Mucosa of gallbladder (tissue), 1 donor: ENCODE data around the gene TKTL1. TPM values are rescaled to one million over a fixed set of nuclear protein-coding genes. Genes with fewer than 3 reads are reported as not detected.

ENCODE experiments used
- DNase-seq: peaks from one replicate; pipeline ENCODE4 v3.0.0-alpha.2; 2020; ENCODE audit warnings: low spot score
- total RNA-seq: library from RNA; stranded (reverse); gene quantifications from one replicate; pipeline ENCODE4 v1.2.1, GENCODE V29; 2021
- donor health status: DM: no; HTN: no; CAD: no.

TKTL1 gene
- total RNA-seq, 1 donor from 2014 or later: not detected

DNA sequence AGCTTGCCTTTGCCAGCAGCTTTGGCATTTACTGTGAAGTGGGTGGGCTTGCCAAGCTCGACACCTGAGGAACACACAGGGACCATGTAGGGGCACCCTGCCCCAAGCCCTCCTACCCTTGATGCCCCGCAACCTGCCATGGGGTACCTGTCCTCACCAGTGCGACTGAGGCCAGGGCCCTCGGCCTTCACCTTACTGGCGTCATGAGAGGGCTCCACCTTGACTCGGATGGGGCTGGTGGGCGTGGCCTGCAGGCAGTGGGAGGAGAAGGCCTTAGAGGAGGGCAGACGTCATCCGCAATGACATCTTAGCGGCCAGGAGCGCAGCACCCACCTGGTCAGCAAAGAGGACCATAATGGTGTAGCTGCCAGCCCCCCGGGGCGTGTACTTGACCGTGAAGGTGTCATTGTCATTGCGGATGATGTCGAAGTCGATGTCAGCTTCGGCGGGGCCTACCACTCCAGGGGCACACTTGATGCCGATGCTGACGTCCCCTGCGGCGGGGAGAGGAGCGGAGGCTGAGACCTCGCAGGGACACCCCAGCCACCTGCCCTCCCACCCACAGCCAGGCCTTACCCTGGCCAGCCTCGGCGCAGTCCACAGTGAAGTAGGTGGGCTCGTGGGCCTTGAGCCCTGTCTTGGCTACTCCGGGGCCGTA, 66.6 kb downstream of the TKTL1 start:
- no peak for DNase-seq

DNA sequence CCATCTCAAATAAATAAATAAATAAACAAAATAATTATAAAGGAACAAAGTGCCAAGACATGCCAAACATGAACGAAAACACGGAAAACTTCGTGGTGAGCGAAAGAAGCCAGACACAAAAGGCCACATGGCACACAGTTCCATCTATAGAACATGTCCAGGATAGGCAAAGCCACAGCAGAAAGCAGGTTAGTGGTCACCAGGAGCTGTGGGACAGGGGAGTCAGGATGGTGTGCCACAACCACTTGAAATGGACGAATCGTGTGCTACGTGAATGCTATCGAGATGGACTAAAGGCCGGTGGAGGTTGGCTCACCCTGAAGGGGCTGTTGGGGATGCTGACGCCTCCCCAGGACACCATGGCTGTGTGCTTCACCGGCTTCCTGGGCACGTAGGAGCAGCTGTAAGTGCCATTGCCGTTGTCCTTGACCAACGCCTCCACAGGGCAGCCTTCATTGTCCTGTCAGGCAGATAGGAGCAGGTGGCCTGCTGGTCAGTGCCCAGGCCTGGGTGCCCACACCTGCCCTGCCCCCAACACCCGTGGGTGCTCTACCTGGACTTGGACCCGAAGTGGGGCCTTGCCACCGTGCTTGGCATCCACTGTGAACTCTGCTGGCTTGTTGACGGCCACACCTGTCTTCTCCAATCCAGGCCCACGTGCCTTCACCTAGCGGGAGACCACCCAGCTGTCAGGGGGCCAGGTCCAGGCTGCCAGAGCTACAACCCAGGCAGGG, 68.3 kb downstream of the TKTL1 start:
- no peak for DNase-seq

DNA sequence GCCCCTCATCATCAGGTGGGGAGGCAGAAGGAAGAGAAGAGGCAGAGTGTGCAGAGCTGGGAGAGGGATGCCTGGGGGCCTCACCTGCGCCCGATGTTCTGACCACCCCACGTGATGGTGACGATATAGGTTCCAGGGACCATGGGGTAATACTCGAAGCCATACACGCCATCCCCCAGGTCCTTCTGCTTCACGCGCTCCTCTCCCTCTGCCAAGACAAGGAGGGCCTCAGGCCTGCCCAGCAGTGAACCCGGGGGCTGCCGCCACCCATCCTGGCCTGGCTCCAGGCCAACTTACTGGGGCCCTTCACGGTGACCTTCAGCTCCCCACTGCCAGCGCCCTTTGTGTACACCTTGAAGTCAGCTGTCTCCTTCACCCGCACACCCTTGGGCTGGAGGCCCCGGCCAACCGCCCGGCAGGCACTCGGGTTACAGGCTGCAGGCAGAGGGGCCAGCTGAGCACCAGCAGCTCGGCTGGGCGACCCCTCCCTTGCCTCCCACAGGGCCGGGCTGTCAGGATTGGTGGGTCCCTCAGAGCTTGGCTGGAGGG, 69.5 kb downstream of the TKTL1 start:
- no peak for DNase-seq

DNA sequence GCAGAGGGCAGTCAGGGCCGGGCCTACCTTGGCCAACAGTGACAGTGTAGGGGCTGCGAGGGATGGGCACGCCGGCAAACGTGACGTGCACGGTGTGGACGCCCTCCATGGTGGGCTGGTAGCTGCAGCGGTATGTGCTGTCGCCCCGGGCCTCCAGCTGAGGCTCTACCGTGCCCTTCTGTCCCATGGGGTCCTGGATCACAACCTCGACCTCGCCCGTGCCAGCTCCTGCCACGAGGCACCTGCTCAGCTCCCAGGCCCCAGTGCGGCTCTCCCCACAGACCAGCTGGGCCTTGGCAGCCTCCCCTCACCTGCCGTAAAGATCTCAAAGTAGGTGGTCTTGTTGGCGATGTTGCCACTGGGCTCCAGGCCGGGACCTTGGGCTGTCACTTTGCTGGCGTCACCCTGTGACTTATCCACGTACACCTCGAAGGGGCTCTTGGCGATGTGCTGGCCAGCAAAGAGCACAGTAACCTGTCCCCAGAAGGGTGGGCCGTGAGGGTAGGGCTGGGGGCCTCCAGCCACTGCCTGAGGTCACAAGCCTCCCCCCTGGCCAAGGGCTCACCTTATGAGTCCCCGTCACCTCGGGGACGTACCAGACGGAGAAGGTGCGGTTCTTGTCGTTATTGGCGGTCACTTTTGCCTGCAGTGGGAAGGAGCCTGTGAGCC, 70.5 kb downstream of the TKTL1 start:
- no peak for DNase-seq

DNA sequence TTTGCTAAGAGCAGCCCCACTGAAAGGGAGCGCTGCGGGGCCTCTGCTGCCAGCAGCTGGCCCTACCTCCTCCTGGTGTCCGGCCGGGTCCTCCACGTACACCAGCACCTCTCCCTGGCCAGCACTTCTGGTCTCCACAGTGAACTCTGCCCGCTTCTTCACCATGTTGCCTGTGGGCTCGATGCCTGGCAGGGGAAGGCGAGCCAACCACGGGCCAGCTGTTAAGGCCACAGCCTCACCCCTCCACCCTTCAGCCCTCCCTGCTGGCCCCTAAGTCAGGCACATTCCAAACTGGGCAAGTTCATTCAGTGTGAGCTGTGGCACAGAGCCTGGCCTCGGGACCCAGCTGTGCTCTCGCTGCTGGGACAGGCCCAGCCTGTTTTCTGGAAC, 71.1 kb downstream of the TKTL1 start:
- DNase-seq: no peak

DNA sequence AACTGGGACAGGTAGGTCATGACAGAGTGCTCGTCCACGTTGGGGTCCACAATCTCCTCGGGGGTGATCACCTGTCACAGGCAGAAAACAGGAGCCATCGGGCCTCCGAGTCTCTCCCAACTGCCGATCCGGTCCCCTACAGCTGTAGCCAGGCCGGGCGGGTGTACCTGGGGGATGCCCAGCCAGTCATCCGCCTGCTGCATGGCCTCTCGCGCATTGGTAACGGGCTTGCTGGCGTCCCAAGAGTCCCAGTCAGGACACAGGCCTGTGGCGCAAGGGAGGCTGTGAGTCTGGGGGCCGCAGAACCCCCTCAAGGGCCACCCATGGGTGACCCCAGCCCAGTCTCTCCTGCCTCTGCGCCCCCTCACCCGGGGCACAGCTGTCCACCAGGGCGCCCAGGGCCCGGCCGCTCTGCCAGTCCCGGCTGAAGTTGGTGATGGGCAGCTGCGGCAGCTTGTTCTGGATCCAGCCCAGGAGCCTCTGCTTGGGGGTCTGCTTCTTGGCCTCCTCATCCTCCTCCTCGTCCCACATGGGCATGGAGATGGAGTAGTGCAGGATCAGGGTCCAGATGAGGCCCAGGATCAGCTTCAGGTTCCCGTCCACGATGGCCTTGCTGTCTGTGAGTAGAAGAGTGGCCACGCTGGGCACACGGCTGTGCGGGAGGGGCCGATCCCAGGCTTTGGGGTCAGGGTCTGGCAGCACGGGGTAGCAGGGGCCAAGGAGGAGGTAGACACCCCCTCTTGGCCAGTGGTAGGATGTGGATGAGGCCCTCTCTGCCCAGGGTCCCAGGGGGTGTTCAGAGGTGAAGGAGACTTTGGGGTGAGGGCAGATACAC, 72.1 kb downstream of the TKTL1 start:
- no peak for DNase-seq

DNA sequence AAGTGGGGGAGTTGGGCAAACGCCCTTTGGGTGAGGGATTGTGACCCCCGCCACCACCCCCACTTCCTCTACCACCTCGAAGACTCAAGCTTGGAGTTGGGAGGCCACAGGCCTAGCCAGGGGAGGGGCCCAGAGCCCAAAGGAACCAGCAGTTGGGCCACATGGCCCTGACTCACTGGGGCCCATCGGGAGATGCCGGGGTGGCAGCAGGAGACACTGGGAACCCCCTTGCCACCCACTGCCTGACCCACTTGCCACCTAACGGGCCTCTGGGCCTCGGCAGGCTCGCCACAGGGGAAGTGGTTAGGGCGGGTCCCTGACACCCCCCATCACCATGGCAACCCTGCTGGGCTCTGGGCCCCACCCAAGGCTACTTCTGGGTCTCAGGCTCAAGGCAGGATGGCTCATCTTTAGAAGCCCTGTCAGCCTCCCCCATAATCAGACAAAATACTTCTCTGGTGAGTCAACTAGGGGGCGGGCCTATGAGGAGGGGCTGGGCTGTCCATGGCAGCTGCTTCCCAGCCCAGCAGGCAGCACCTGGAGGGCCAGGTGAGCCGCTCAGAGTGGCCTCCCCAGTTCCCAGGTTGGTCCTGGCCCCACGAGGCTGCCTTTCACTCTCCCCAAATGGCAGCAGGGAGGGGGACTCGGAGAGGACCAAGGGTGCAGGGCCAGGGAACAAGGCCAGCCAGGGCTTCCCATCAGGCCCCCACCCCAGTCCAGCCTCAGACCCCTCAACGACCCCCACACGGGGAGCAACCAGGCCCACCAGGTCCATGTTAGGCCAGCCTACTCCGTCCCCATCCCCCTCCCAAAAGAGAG, 73.2 kb downstream of the TKTL1 start:
- peak; percentile 66 for DNase-seq

DNA sequence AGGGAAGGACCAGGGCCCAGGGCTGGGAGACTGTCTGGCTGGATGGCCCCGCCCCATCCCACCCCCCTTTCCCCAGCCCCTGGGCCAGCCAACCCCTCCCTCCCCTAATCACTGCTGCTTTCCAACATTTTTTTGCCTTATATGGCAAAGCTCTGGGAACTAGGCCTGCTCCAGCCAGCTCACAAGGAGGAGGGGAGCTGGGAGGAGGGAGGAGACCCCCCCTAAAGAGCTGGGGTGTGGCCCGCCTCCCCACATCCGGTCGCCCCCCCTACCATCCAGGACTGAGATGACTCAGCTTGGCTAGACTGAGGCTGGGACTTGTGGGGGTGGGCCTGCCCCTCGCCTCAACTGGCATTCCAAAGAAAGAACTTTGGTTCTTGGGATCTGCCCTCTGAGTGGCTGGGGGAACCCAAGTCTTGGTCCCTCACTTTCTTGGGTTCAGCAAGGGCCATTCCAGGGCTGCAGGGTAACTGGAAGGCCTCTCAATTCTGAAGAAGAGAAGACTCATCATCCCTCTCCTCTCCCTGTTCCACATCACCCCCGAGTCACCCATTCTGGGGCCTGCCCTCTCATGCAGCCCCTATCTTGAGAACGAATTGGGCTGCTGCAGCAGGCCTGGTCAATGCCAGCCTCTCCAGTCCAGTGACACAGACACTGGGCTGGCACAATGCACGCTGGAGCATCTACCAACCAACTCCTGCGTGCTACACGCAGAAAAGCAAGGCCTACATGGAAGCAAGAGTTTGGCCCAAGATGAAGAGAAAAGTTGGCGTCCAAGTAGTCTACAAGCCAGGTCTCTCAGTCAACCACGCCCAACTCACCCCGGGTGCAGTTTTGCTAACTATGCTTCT, 74.1 kb downstream of the TKTL1 start:
- DNase-seq: peak; percentile 59

DNA sequence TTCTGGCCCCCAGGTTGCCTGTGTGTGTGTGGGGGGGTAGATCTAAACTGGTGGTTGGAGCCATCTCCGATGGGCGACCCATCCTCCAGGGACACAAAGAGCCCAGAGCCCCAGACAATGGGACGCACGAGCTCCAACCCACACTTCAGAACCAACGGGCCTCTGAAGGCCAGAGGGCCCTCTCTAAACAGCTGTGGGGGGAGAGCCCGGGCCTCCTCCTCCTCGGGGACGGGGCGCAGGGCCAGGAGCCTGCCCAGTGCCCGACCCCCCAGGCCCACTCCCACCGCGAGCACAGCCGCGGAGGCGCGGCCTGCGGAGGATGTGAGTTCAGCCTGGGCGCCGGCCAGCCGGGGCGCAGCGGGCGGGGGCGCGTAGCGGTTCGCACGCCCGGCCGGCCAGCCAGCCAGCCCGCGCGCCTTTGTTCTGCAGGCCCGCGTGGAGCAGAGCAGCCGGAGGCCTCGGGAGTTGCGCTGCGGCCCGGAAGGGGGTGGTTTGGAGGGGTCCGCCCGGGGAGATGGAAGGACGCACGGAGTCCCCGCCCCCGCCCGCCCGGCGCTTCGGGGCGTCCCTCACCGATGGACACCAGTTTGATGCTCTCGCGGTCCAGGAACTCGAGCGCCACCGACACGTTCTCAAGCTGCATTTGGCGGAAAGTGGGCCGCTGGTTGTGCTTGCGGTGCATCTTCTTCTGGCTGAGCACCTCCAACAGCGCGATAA, 74.9 kb downstream of the TKTL1 start:
- no peak for DNase-seq

DNA sequence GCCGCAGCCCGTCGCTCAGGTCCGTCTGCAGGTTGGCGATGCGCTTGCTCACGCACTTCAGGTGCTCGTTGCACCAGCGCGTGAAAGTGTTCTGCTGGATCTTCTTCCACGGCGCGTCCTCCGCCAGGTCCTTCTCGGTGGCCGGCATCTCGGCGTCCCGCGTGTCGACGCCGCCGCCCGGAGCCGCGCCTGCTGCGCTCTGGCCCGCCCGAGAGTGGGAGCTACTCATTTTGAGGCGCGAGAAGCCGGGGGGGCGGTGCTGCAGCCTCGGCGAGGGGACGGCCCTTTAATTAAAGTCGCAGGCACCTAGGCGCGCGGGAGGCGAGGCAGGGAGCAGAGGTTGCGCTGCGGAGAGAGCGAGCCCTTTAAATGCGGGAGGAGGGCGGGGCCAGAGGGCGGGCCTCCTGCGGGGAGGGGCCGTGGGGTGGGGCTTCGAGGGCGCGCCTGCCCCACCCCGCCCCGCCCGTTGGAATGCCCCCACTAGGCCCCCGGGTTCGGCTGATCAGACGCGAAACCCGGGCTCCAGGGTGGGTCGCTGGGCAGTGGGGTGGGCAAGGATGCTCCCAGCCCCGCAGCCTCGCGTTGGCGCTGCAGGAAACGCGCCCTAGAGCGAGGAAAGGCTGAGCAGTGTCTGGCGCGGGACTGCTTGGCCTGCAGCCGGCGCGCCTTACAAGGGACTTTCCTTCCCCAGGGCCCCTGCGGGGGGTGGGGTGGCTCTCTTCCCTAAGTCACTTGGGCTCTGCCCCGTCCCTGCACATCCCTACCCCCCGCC, 75.6 kb downstream of the TKTL1 start:
- peak; percentile 89 for DNase-seq

DNA sequence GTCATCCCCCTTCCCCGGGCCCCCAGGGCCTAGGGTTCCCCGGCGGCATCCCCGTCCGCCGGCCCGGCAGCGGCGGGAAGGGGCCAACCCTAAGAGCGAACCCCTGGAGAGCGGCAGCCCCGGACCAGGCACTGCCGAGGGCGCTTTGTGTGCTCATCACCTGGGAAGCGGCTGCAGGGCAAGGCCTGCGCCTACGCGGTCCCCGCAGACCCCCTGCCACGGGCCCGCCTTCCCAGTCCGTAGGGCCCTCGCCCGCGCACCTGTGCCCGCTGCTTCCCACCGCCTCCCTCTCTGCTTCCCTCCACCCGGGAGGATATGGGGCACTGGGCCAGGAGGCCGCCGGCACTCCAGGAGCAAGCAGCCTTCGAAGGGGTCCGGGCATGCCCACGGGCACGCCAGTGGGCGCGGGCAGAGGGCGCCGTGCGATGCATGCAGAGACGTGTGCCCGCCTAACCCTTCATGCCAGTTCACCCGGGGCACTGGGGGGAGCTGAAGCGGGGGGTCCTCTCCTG, 76.2 kb downstream of the TKTL1 start:
- no peak for DNase-seq

DNA sequence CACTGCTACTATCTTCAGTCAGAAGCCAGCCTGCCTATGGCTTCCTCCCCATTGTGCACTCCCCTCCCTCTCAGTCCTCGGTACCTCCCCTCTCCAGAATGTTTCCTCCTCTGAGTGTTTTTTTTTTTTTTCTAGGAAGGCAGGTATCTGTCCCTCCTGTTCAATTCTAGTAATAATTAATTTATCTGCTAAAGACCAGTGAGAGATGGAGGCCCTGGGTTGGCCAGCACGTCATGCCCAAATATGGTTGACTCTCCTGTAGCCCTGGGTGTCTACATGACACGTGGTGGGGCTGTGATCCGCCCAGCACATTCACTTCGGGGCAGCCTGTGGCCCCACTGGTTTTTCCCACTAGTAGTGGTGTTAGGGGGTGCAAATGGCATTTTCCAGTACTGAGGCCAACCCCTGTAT, 77.0 kb downstream of the TKTL1 start:
- DNase-seq: peak; percentile 52

DNA sequence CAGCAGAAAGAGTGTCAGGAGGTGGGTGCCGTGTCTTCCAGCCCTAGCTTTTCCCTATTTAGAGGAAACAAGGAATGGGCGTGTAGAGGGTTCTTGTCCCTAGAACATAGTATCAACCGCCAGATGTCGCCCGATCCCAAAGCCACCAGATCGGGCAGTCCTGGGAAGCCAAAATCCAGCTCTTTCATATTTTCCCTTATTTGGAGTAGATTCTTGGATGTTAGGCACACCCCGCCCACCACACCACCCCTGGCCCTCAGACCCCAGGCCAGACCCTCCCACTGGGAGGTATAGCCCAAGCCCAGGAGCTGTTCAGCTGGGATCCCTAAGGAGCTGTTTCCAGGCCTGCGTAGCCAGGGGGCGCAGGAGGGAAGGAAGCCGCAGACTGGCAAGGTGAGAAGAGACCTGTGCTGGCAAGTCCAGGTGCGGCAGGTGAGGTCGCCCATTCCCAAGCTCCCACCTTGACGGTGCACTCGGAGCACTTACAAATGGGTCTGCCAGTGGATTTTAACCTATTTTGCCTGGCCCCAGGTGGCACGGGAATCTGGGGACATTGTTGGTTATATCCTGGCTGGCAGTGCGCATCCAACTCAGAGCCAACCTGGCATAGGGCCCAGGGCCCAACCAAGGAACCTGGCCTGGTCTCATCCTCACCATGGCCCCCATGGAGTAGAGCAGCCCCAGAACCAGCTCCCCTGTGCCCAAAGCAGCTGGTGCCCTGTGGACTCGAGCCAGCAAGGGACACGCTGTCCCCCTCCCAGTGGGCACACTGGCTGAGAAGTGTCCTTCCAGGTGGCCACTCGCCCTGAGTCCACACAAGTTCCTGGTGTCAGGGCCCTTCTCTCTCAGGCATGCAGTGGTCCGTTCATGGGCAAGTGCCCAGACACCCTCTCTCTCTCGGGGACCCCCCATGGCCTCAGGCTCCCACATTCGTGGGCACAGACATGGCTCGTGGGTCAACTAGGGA, 78.0 kb downstream of the TKTL1 start:
- DNase-seq: peak; percentile 53

DNA sequence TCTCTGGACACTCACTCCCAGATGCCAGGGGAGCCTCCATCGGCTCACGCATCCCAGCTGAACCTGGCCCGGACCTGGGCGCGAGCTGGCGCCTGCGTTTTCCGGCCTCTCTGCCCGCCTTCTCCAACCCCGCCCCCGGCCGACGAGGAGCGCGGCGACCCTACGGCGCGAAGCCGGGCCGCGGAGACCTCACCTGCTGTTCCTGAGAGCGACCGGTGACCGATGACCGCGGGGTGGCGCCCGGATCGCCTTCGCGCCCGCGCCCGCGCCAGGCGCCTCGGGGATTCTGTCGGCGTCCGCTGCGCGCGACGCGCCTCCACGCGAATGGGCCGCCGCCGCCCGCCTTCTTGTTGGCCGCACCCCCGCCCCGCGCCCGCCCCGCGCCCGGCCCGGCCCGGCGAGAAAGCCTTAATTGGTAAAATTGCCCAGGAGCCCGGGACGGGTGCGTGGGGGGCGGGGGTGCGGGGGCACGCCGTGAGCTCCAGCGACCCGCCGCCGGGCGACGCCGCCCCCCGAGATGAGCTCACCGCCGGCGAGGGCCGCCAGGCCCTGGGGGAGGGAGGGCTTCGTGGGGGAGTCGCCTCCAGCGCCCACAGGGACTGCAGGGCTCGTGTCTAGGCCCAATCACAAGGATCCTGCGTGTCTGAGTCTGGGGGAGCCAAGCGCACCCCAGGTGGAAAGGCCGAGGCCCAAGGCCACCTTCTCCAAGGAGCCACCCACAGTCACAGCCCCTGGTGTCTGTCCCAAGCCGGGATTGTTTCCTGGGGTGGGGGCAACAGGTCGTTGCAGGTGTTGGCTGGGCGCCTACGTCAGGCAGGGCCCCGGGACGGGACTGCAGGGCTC, 78.9 kb downstream of the TKTL1 start, which contains the start of gene FLNA:
TSS of gene FLNA (minus strand) at position 322 of the 843 bp plus-strand sequence. CDS start 3,389 bp downstream, outside the sequence.
- DNase-seq: no peak

DNA sequence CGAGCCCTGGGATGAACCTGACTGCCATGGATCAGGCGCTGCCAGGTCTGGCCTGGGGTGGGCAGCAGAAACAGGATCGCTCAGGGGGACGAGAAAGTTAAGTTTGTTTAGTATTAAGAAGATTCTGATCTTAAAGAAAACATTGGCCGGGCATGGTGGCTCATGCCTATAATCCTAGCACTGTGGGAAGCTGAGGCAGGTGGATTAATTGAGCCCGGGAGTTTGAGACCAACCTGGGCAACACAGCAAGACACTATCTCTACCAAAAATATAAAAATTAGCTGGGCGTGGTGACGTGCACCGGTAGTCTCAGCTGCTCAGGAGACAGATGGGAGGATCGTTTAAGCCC, 79.5 kb downstream of the TKTL1 start:
- DNase-seq: no peak

DNA sequence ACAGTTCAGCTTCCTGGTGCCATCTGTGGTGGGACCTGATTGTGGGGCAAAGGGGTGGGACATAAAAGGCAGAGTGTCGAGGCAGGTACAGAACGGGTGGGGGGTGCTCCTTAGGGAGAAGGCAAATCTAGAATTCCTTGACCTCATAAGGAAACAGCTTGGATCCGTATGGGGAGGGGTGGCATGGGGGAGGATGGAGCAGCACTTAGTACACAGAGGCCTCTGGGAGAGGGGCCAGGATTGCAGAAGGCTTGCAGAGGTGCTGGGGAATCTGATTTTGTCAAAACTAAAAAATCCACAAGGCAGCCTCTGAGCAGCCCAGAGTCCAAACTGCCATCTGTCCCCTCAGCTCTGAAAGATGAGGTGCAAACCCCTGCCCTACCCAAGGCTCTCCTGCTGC, 81.2 kb downstream of the TKTL1 start:
- no peak for DNase-seq
